ENCODE data around the gene C19orf53. TPM values are rescaled to one million over a fixed set of nuclear protein-coding genes. Genes with fewer than 3 reads are reported as not detected.
"Not testable (repeated sequence)": the region's sequence is repeated elsewhere in the genome, so short reads cannot be mapped to it uniquely, and the experiment has no call there.

Gene C19orf53
- total RNA-seq, 1 donor from 2014 or later: 89.8 TPM

- Mint-ChIP-seq H3K27me3 (no peaks in the 10 kb centered on the region), H3K9me3 (no peaks in the 10 kb centered on the region), H3K36me3 (peaks cover 8% of the 10 kb centered on the region), H3K4me3 (no peak overlapping the region), H3K4me1 (ENCODE audit: unreplicated experiment) (peaks cover 11% of the 10 kb centered on the region), H3K27ac (no peak overlapping the region)
- DNase-seq (ENCODE audit: extremely low spot score, unreplicated experiment): no peak
- no peak for TF ChIP-seq CTCF (conservative IDR thresholded peaks at IDR 0.05)
Measured at GRCh38 chr19:13770013-13770635, 4.1 kb upstream of the C19orf53 start.

GRCh38 chr19:13778398-13778797 lies 4.1 kb downstream of the C19orf53 start:
- no peak overlapping the region for H3K27ac Mint-ChIP-seq
- H3K36me3 Mint-ChIP-seq: peaks cover 17% of the 10 kb centered on the region
- no peaks in the 10 kb centered on the region for H3K9me3 Mint-ChIP-seq
- no peaks in the 10 kb centered on the region for H3K27me3 Mint-ChIP-seq
- H3K4me3 Mint-ChIP-seq: no peak overlapping the region
- DNase-seq (ENCODE audit: extremely low spot score, unreplicated experiment): no peak
- TF ChIP-seq CTCF (conservative IDR thresholded peaks at IDR 0.05): no peak
- peaks cover 29% of the 10 kb centered on the region for H3K4me1 Mint-ChIP-seq (ENCODE audit: unreplicated experiment)

GRCh38 chr19:13778847-13779246 lies 4.6 kb downstream of the C19orf53 start:
- no peak overlapping the region for H3K27ac Mint-ChIP-seq
- no peak for DNase-seq (ENCODE audit: extremely low spot score, unreplicated experiment)
- no peak overlapping the region for H3K4me3 Mint-ChIP-seq
- peaks cover 17% of the 10 kb centered on the region for H3K36me3 Mint-ChIP-seq
- no peaks in the 10 kb centered on the region for H3K27me3 Mint-ChIP-seq
- peaks cover 30% of the 10 kb centered on the region for H3K4me1 Mint-ChIP-seq (ENCODE audit: unreplicated experiment)
- H3K9me3 Mint-ChIP-seq: no peaks in the 10 kb centered on the region
- no peak for TF ChIP-seq CTCF (conservative IDR thresholded peaks at IDR 0.05)

GRCh38 chr19:13779794-13780193 lies 5.5 kb downstream of the C19orf53 start:
- not testable (repeated sequence) for H3K4me3 Mint-ChIP-seq; H3K27me3 Mint-ChIP-seq; DNase-seq (ENCODE audit: extremely low spot score, unreplicated experiment); H3K27ac Mint-ChIP-seq; H3K9me3 Mint-ChIP-seq
- peaks cover 25% of the 10 kb centered on the region for H3K4me1 Mint-ChIP-seq (ENCODE audit: unreplicated experiment)
- H3K36me3 Mint-ChIP-seq: peaks cover 12% of the 10 kb centered on the region

- DNase-seq (ENCODE audit: extremely low spot score, unreplicated experiment): no peak
- no peak overlapping the region for H3K27ac Mint-ChIP-seq
- peaks cover 17% of the 10 kb centered on the region for H3K4me1 Mint-ChIP-seq (ENCODE audit: unreplicated experiment)
- H3K9me3 Mint-ChIP-seq: no peaks in the 10 kb centered on the region
- H3K4me3 Mint-ChIP-seq: no peak overlapping the region
- peaks cover 10% of the 10 kb centered on the region for H3K36me3 Mint-ChIP-seq
- no peak for TF ChIP-seq CTCF (conservative IDR thresholded peaks at IDR 0.05)
- H3K27me3 Mint-ChIP-seq: no peaks in the 10 kb centered on the region
Measured at GRCh38 chr19:13781547-13781946, 7.3 kb downstream of the C19orf53 start.

GRCh38 chr19:13782537-13782936 lies 8.3 kb downstream of the C19orf53 start:
- H3K4me1 Mint-ChIP-seq (ENCODE audit: unreplicated experiment): peaks cover 15% of the 10 kb centered on the region
- no peak for DNase-seq (ENCODE audit: extremely low spot score, unreplicated experiment)
- TF ChIP-seq CTCF (conservative IDR thresholded peaks at IDR 0.05): no peak
- H3K9me3 Mint-ChIP-seq: no peaks in the 10 kb centered on the region
- no peak overlapping the region for H3K4me3 Mint-ChIP-seq
- no peaks in the 10 kb centered on the region for H3K27me3 Mint-ChIP-seq
- peaks cover 7% of the 10 kb centered on the region for H3K36me3 Mint-ChIP-seq
- H3K27ac Mint-ChIP-seq: peak overlapping the region; percentile 62
